ENCODE results near the gene TAF4B. TPM values are rescaled to one million over a fixed set of nuclear protein-coding genes. Genes with fewer than 3 reads are reported as not detected.

The TAF4B gene
- total and polyA plus RNA-seq, 2 experiments from 2014 or later, result 1.1 to 1.5 TPM

GRCh38 chr18:26415631-26416030, 189.4 kb downstream of the TAF4B start:
- H3K9me3 ChIP-seq (ENCODE audit: low read depth), result no peaks in the 10 kb centered on the region
- H2AFZ ChIP-seq, result no peak overlapping the region
- H3K4me1 ChIP-seq (ENCODE audit: insufficient read depth), result no peaks in the 10 kb centered on the region
- H3K9ac ChIP-seq, result no peak overlapping the region
- no peaks in the 10 kb centered on the region for H3K79me2 ChIP-seq (ENCODE audit: insufficient read depth)
- 72 to 76% methylated on average over 7 of the region's 7 CpGs for WGBS, 2 experiments (ENCODE audit: low coverage in 1 of 2, low lambda C conversion rate in 2 of 2, missing lambda C conversion rate in 2 of 2)
- H3K27ac ChIP-seq, result no peak overlapping the region
- H4K20me1 ChIP-seq (ENCODE audit: insufficient read depth), result no peaks in the 10 kb centered on the region
- in situ Hi-C loops (cut with MboI), result no loop called here
- no peaks in the 10 kb centered on the region for H3K9me2 ChIP-seq (ENCODE audit: insufficient read depth)
- no peak overlapping the region for H3K4me3 ChIP-seq
- H3K36me3 ChIP-seq (ENCODE audit: low read depth), result no peaks in the 10 kb centered on the region
- H3F3A ChIP-seq (ENCODE audit: insufficient read depth), result no peaks in the 10 kb centered on the region
- H3K4me2 ChIP-seq (ENCODE audit: unreplicated experiment), result no peak overlapping the region
- H3K27me3 ChIP-seq (replicated peaks; ENCODE audit: insufficient read depth), result no peaks in the 10 kb centered on the region
- DNase-seq, result no peak
- TF ChIP-seq EZH2 (IDR thresholded peaks at IDR 0.05; ENCODE audit: insufficient read depth, poor library complexity, severe bottlenecking), result no peak
- TF ChIP-seq EZH2phosphoT487 (IDR thresholded peaks at IDR 0.05; ENCODE audit: insufficient read depth, low read depth), result no peak

GRCh38 chr18:26416652-26417150, 190.5 kb downstream of the TAF4B start:
- DNase-seq, result no peak
- no peaks in the 10 kb centered on the region for H3K79me2 ChIP-seq (ENCODE audit: insufficient read depth)
- TF ChIP-seq EZH2phosphoT487 (IDR thresholded peaks at IDR 0.05; ENCODE audit: insufficient read depth, low read depth), result no peak
- TF ChIP-seq EZH2 (IDR thresholded peaks at IDR 0.05; ENCODE audit: insufficient read depth, poor library complexity, severe bottlenecking), result no peak
- no peaks in the 10 kb centered on the region for H3K27me3 ChIP-seq (replicated peaks; ENCODE audit: insufficient read depth)
- no peaks in the 10 kb centered on the region for H4K20me1 ChIP-seq (ENCODE audit: insufficient read depth)
- no peak overlapping the region for H3K4me3 ChIP-seq
- H2AFZ ChIP-seq, result no peak overlapping the region
- no peak overlapping the region for H3K9ac ChIP-seq
- no peaks in the 10 kb centered on the region for H3F3A ChIP-seq (ENCODE audit: insufficient read depth)
- no peaks in the 10 kb centered on the region for H3K9me2 ChIP-seq (ENCODE audit: insufficient read depth)
- H3K36me3 ChIP-seq (ENCODE audit: low read depth), result no peaks in the 10 kb centered on the region
- H3K27ac ChIP-seq, result no peak overlapping the region
- in situ Hi-C loops (cut with MboI), result no loop called here
- H3K9me3 ChIP-seq (ENCODE audit: low read depth), result no peaks in the 10 kb centered on the region
- WGBS, 2 experiments (ENCODE audit: low coverage in 1 of 2, low lambda C conversion rate in 2 of 2, missing lambda C conversion rate in 2 of 2), result 78 to 80% methylated on average over 8 of the region's 8 CpGs
- H3K4me1 ChIP-seq (ENCODE audit: insufficient read depth), result no peaks in the 10 kb centered on the region
- H3K4me2 ChIP-seq (ENCODE audit: unreplicated experiment), result no peak overlapping the region

- H3K79me2 ChIP-seq (ENCODE audit: insufficient read depth), result no peaks in the 10 kb centered on the region
- H2AFZ ChIP-seq, result no peak overlapping the region
- H3K36me3 ChIP-seq (ENCODE audit: low read depth), result no peaks in the 10 kb centered on the region
- H4K20me1 ChIP-seq (ENCODE audit: insufficient read depth), result no peaks in the 10 kb centered on the region
- no peaks in the 10 kb centered on the region for H3K9me2 ChIP-seq (ENCODE audit: insufficient read depth)
- no peak overlapping the region for H3K4me2 ChIP-seq (ENCODE audit: unreplicated experiment)
- H3K9ac ChIP-seq, result no peak overlapping the region
- DNase-seq, result no peak
- H3K4me3 ChIP-seq, result no peak overlapping the region
- H3F3A ChIP-seq (ENCODE audit: insufficient read depth), result no peaks in the 10 kb centered on the region
- 84 to 85% methylated on average over 12 of the region's 12 CpGs for WGBS, 2 experiments (ENCODE audit: low coverage in 1 of 2, low lambda C conversion rate in 2 of 2, missing lambda C conversion rate in 2 of 2)
- H3K9me3 ChIP-seq (ENCODE audit: low read depth), result no peaks in the 10 kb centered on the region
- H3K27me3 ChIP-seq (replicated peaks; ENCODE audit: insufficient read depth), result no peaks in the 10 kb centered on the region
- TF ChIP-seq EZH2phosphoT487 (IDR thresholded peaks at IDR 0.05; ENCODE audit: insufficient read depth, low read depth), result no peak
- TF ChIP-seq EZH2 (IDR thresholded peaks at IDR 0.05; ENCODE audit: insufficient read depth, poor library complexity, severe bottlenecking), result no peak
- in situ Hi-C loops (cut with MboI), result no loop called here
- H3K4me1 ChIP-seq (ENCODE audit: insufficient read depth), result no peaks in the 10 kb centered on the region
- no peak overlapping the region for H3K27ac ChIP-seq
These were observed 190.9 kb downstream of the TAF4B start for GRCh38 chr18:26417190-26417589.

GRCh38 chr18:26418225-26418624, 192.0 kb downstream of the TAF4B start:
- no peaks in the 10 kb centered on the region for H4K20me1 ChIP-seq (ENCODE audit: insufficient read depth)
- no peak overlapping the region for H3K4me3 ChIP-seq
- no peak for DNase-seq
- no peaks in the 10 kb centered on the region for H3K27me3 ChIP-seq (replicated peaks; ENCODE audit: insufficient read depth)
- H3K9me3 ChIP-seq (ENCODE audit: low read depth), result no peaks in the 10 kb centered on the region
- no peaks in the 10 kb centered on the region for H3K4me1 ChIP-seq (ENCODE audit: insufficient read depth)
- no peak overlapping the region for H2AFZ ChIP-seq
- no peaks in the 10 kb centered on the region for H3K9me2 ChIP-seq (ENCODE audit: insufficient read depth)
- no peaks in the 10 kb centered on the region for H3F3A ChIP-seq (ENCODE audit: insufficient read depth)
- no peak overlapping the region for H3K4me2 ChIP-seq (ENCODE audit: unreplicated experiment)
- no peaks in the 10 kb centered on the region for H3K36me3 ChIP-seq (ENCODE audit: low read depth)
- H3K79me2 ChIP-seq (ENCODE audit: insufficient read depth), result no peaks in the 10 kb centered on the region
- no peak for TF ChIP-seq EZH2phosphoT487 (IDR thresholded peaks at IDR 0.05; ENCODE audit: insufficient read depth, low read depth)
- no peak for TF ChIP-seq EZH2 (IDR thresholded peaks at IDR 0.05; ENCODE audit: insufficient read depth, poor library complexity, severe bottlenecking)
- H3K27ac ChIP-seq, result no peak overlapping the region
- H3K9ac ChIP-seq, result no peak overlapping the region
- in situ Hi-C loops (cut with MboI), result no loop called here
- WGBS, 2 experiments (ENCODE audit: low coverage in 1 of 2, low lambda C conversion rate in 2 of 2, missing lambda C conversion rate in 2 of 2), result 73 to 81% methylated on average over 4 of the region's 4 CpGs

- H3K4me3 ChIP-seq, result no peak overlapping the region
- H3K9me3 ChIP-seq (ENCODE audit: low read depth), result no peaks in the 10 kb centered on the region
- H4K20me1 ChIP-seq (ENCODE audit: insufficient read depth), result no peaks in the 10 kb centered on the region
- WGBS, 2 experiments (ENCODE audit: low coverage in 1 of 2, low lambda C conversion rate in 2 of 2, missing lambda C conversion rate in 2 of 2), result 57 to 61% methylated on average over 9 of the region's 9 CpGs
- no peaks in the 10 kb centered on the region for H3F3A ChIP-seq (ENCODE audit: insufficient read depth)
- no peak overlapping the region for H3K9ac ChIP-seq
- no peak overlapping the region for H3K27ac ChIP-seq
- no peak overlapping the region for H3K4me2 ChIP-seq (ENCODE audit: unreplicated experiment)
- no peaks in the 10 kb centered on the region for H3K79me2 ChIP-seq (ENCODE audit: insufficient read depth)
- H3K9me2 ChIP-seq (ENCODE audit: insufficient read depth), result no peaks in the 10 kb centered on the region
- H3K36me3 ChIP-seq (ENCODE audit: low read depth), result no peaks in the 10 kb centered on the region
- H3K4me1 ChIP-seq (ENCODE audit: insufficient read depth), result peaks cover 1% of the 10 kb centered on the region
- DNase-seq, result peak; percentile 33
- no peak overlapping the region for H2AFZ ChIP-seq
- in situ Hi-C loops (cut with MboI), result no loop called here
- TF ChIP-seq EZH2 (IDR thresholded peaks at IDR 0.05; ENCODE audit: insufficient read depth, poor library complexity, severe bottlenecking) (no peak), EZH2phosphoT487 (IDR thresholded peaks at IDR 0.05; ENCODE audit: insufficient read depth, low read depth) (no peak)
- H3K27me3 ChIP-seq (replicated peaks; ENCODE audit: insufficient read depth), result no peaks in the 10 kb centered on the region
These were observed 193.5 kb downstream of the TAF4B start for GRCh38 chr18:26419746-26420145.
